Hematopoietic multipotent progenitor cell treated with erythropoietin and hydrocortisone succinate and interleukin-3 and kit ligand, for 8 days (in vitro differentiated cells): ENCODE results near the gene GNB1.
A peak's percentile ranks its signal among the peaks of the same experiment; 100 is the strongest.

Experiments used
- DNase-seq: peaks from one replicate; pipeline ENCODE4 v3.0.0-alpha.2; 2015

Gene GNB1

GRCh38 chr1:1922702-1922955, 31.7 kb upstream of the GNB1 start:
- no peak for DNase-seq

- no peak for DNase-seq
Observed at GRCh38 chr1:1921901-1922701, 31.2 kb upstream of the GNB1 start.

GRCh38 chr1:1921459-1921862, 30.6 kb upstream of the GNB1 start:
- DNase-seq, result no peak

GRCh38 chr1:1920608-1921458, 29.9 kb upstream of the GNB1 start:
- no peak for DNase-seq

GRCh38 chr1:1920057-1920607, 29.2 kb upstream of the GNB1 start:
- no peak for DNase-seq

- DNase-seq, result peak; percentile 98
Observed at GRCh38 chr1:1919304-1920056, 28.6 kb upstream of the GNB1 start.

- DNase-seq, result no peak
Observed at GRCh38 chr1:1918901-1919303, 28.0 kb upstream of the GNB1 start, which contains the start of gene TMEM52. Gene TMEM52, minus strand, starts transcription at chr1:1919279. Its CDS starts 14 bp downstream, at chr1:1919265.

- DNase-seq, result no peak
Observed at GRCh38 chr1:1917995-1918900, 27.4 kb upstream of the GNB1 start.

- DNase-seq, result no peak
Observed at GRCh38 chr1:1917304-1917976, 26.6 kb upstream of the GNB1 start.

GRCh38 chr1:1916851-1917251, 26.0 kb upstream of the GNB1 start:
- DNase-seq, result no peak

GRCh38 chr1:1915911-1916840, 25.3 kb upstream of the GNB1 start:
- DNase-seq, result no peak

GRCh38 chr1:1914971-1915692, 24.2 kb upstream of the GNB1 start, which contains the start of gene CALML6:
Gene CALML6, plus strand, starts transcription at chr1:1915260. Its CDS starts 21 bp downstream, at chr1:1915281.
- DNase-seq, result no peak

- no peak for DNase-seq
Observed at GRCh38 chr1:1914101-1914970, 23.4 kb upstream of the GNB1 start.

- DNase-seq, result no peak
Observed at GRCh38 chr1:1911350-1912041, 20.6 kb upstream of the GNB1 start.

GRCh38 chr1:1910651-1911331, 19.9 kb upstream of the GNB1 start:
- no peak for DNase-seq

GRCh38 chr1:1910033-1910465, 19.2 kb upstream of the GNB1 start:
- DNase-seq, result no peak

- DNase-seq, result peak; percentile 38
Observed at GRCh38 chr1:1908506-1908791, 17.6 kb upstream of the GNB1 start.
